22Rv1 (cell line): ENCODE results near the gene DMAC2L.

ENCODE experiments used
- ZFX ChIP-seq: fragments of 450-650 bp; IDR thresholded peaks from 2 replicates; pipeline ENCODE4 v1.6.1; 2017; ENCODE audit warnings: antibody characterized with exemption, borderline replicate concordance
- TF ChIP-seq, protein P1 (sequence below): fragments of 450-650 bp; IDR thresholded peaks from 2 replicates; pipeline ENCODE4 v1.5.1; 2017; ENCODE audit warnings: mild to moderate bottlenecking

DNA sequence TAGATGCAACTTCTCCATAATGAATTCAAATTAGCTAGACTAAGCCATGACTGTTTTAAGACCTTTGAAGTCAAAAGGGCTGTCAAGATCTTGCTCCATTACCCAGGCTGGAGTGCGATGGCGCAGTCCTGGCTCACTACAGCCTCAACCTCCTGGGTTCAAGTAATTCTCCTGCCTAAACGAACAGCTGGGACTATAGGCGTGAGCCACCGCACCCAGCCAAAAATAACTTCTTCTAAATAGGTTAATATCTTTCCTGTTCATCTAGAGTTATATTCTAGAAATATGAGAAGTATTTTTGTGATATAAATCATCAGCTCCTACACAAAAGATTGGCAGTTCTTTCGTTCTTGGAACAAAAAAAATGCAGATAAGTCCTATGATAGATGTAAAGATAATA is 41.2 kb upstream of the DMAC2L start:
- TF ChIP-seq, protein P1, sequence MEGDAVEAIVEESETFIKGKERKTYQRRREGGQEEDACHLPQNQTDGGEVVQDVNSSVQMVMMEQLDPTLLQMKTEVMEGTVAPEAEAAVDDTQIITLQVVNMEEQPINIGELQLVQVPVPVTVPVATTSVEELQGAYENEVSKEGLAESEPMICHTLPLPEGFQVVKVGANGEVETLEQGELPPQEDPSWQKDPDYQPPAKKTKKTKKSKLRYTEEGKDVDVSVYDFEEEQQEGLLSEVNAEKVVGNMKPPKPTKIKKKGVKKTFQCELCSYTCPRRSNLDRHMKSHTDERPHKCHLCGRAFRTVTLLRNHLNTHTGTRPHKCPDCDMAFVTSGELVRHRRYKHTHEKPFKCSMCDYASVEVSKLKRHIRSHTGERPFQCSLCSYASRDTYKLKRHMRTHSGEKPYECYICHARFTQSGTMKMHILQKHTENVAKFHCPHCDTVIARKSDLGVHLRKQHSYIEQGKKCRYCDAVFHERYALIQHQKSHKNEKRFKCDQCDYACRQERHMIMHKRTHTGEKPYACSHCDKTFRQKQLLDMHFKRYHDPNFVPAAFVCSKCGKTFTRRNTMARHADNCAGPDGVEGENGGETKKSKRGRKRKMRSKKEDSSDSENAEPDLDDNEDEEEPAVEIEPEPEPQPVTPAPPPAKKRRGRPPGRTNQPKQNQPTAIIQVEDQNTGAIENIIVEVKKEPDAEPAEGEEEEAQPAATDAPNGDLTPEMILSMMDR = no peak
- TF ChIP-seq ZFX = no peak
